H9 (cell line): Measurements from ENCODE around the gene PCGF6. TPM values are rescaled to one million over a fixed set of nuclear protein-coding genes. Genes with fewer than 3 reads are reported as not detected.

Experiments
- DNase-seq: peaks from one replicate; pipeline ENCODE4 v3.0.0-alpha.2; 2017
- H2AFZ ChIP-seq: one replicate; pipeline ENCODE4 v1.6.1; 2013; ENCODE audit warnings: mild to moderate bottlenecking, low read length, control low read depth, moderate library complexity
- H2AK5ac ChIP-seq: 2 replicates; pipeline ENCODE4 v1.6.1; 2013; ENCODE audit warnings: low read length, control low read depth, mixed read lengths; ENCODE audit not compliant: insufficient read length
- H2BK120ac ChIP-seq: one replicate; pipeline ENCODE4 v1.6.1; 2013; ENCODE audit warnings: low read depth, mild to moderate bottlenecking, low read length, control low read depth, inconsistent platforms; ENCODE audit not compliant: poor library complexity, severe bottlenecking
- H2BK12ac ChIP-seq: 2 replicates; pipeline ENCODE4 v1.6.1; 2013; ENCODE audit warnings: low read length, control low read depth, mixed read lengths, low read depth; ENCODE audit not compliant: insufficient read length
- H2BK15ac ChIP-seq: 2 replicates; pipeline ENCODE4 v1.6.1; 2013; ENCODE audit warnings: low read depth, low read length, control low read depth
- H2BK20ac ChIP-seq: one replicate; pipeline ENCODE4 v1.6.1; 2013; ENCODE audit warnings: low read depth, mild to moderate bottlenecking, low read length, control low read depth, inconsistent platforms; ENCODE audit not compliant: poor library complexity, severe bottlenecking
- H2BK5ac ChIP-seq: 2 replicates; pipeline ENCODE4 v1.6.1; 2013; ENCODE audit warnings: low read length, control low read depth, mixed read lengths; ENCODE audit not compliant: insufficient read length
- H3K14ac ChIP-seq: 2 replicates; pipeline ENCODE4 v1.6.1; 2013; ENCODE audit warnings: low read length, control low read depth; ENCODE audit not compliant: insufficient read depth
- H3K18ac ChIP-seq: 2 replicates; pipeline ENCODE4 v1.6.1; 2013; ENCODE audit warnings: low read depth, mild to moderate bottlenecking, mixed read lengths, low read length, control low read depth; ENCODE audit not compliant: insufficient read length
- H3K23ac ChIP-seq: 2 replicates; pipeline ENCODE4 v1.6.1; 2013; ENCODE audit warnings: low read length, control low read depth, mixed read lengths, low read depth; ENCODE audit not compliant: insufficient read length
- H3K23me2 ChIP-seq: 2 replicates; pipeline ENCODE4 v1.6.1; 2013; ENCODE audit warnings: low read depth, mild to moderate bottlenecking, mixed read lengths, low read length, control low read depth; ENCODE audit not compliant: insufficient read length, poor library complexity, severe bottlenecking
- H3K27ac ChIP-seq: 2 replicates; pipeline ENCODE4 v1.5.1; 2013; ENCODE audit warnings: low read length, control low read depth, mixed read lengths, low read depth; ENCODE audit not compliant: insufficient read length
- H3K27me3 ChIP-seq: 2 replicates; pipeline ENCODE4 v1.6.1; 2013; ENCODE audit warnings: low read length, control low read depth, inconsistent platforms; ENCODE audit not compliant: insufficient read depth
- H3K4ac ChIP-seq: 2 replicates; pipeline ENCODE4 v1.6.1; 2013; ENCODE audit warnings: low read depth, mild to moderate bottlenecking, control low read depth, inconsistent platforms, low read length, moderate library complexity
- H3K4me1 ChIP-seq: 2 replicates; pipeline ENCODE4 v1.6.1; 2013; ENCODE audit warnings: low read length, control low read depth, inconsistent platforms; ENCODE audit not compliant: insufficient read depth
- H3K4me2 ChIP-seq: 2 replicates; pipeline ENCODE4 v1.6.1; 2013; ENCODE audit warnings: low read length, control low read depth, mixed read lengths; ENCODE audit not compliant: insufficient read length, insufficient read depth
- H3K56ac ChIP-seq: 2 replicates; pipeline ENCODE4 v1.6.1; 2013; ENCODE audit warnings: low read depth, mild to moderate bottlenecking, mixed read lengths, low read length, control low read depth; ENCODE audit not compliant: insufficient read length
- H3K79me1 ChIP-seq: 2 replicates; pipeline ENCODE4 v1.6.1; 2013; ENCODE audit warnings: low read depth, mild to moderate bottlenecking, moderate library complexity, low read length, control low read depth, inconsistent platforms; ENCODE audit not compliant: insufficient read depth, poor library complexity, severe bottlenecking
- H3K79me2 ChIP-seq: 2 replicates; pipeline ENCODE4 v1.6.1; 2013; ENCODE audit warnings: low read length, control low read depth, inconsistent platforms; ENCODE audit not compliant: insufficient read depth
- H3K9ac ChIP-seq: 2 replicates; pipeline ENCODE4 v1.6.1; 2013; ENCODE audit warnings: low read length, control low read depth, mixed read lengths; ENCODE audit not compliant: insufficient read length; ENCODE audit errors: extremely low read depth
- H3K9me3 ChIP-seq: one replicate; pipeline ENCODE4 v1.6.1; 2013; ENCODE audit warnings: low read depth, low read length, inconsistent platforms; ENCODE audit not compliant: control insufficient read depth
- H3T11ph ChIP-seq: one replicate; pipeline ENCODE4 v1.6.1; 2013; ENCODE audit warnings: mild to moderate bottlenecking, low read length, control low read depth, inconsistent platforms
- H4K20me1 ChIP-seq: one replicate; pipeline ENCODE4 v1.6.1; 2013; ENCODE audit not compliant: control insufficient read depth, insufficient read length, insufficient read depth
- H4K5ac ChIP-seq: 2 replicates; pipeline ENCODE4 v1.6.1; 2013; ENCODE audit warnings: low read depth, mild to moderate bottlenecking, mixed read lengths, low read length, control low read depth; ENCODE audit not compliant: insufficient read length
- H4K8ac ChIP-seq: replicated peaks from 2 replicates; pipeline ENCODE4 v1.6.1; 2013; ENCODE audit warnings: low read length, control low read depth, mixed read lengths, low read depth; ENCODE audit not compliant: insufficient read length
- H4K91ac ChIP-seq: 2 replicates; pipeline ENCODE4 v1.6.1; 2013; ENCODE audit warnings: low read depth, mild to moderate bottlenecking, moderate library complexity, mixed read lengths, low read length, control low read depth; ENCODE audit not compliant: insufficient read length
- H3K27ac Mint-ChIP-seq, 3 experiments: 2 replicates in 2 of 3; 3 replicates in 1 of 3; pipeline ENCODE4 v1.8.0; 2020 to 2021; ENCODE audit warnings: mixed read lengths in 3 of 3, mild to moderate bottlenecking in 1 of 3, moderate library complexity in 1 of 3
- H3K27me3 Mint-ChIP-seq: 2 replicates; pipeline ENCODE4 v1.8.0; 2021; ENCODE audit warnings: low read depth, mild to moderate bottlenecking, moderate library complexity, mixed read lengths
- H3K36me3 Mint-ChIP-seq, 3 experiments: 2 replicates in 2 of 3; 3 replicates in 1 of 3; pipeline ENCODE4 v1.8.0; 2020 to 2021; ENCODE audit warnings: low read depth in 3 of 3, mixed read lengths in 3 of 3; ENCODE audit not compliant: insufficient read depth in 1 of 3
- H3K4me1 Mint-ChIP-seq, 2 experiments: 2 replicates each; pipeline ENCODE4 v1.8.0; 2020; ENCODE audit warnings: mixed read lengths in 2 of 2
- H3K4me3 Mint-ChIP-seq, 2 experiments: 2 replicates in 1 of 2; 3 replicates in 1 of 2; pipeline ENCODE4 v1.8.0; 2020 to 2021; ENCODE audit warnings: mild to moderate bottlenecking in 2 of 2, mixed read lengths in 2 of 2, moderate library complexity in 1 of 2
- H3K9me3 Mint-ChIP-seq, 2 experiments: 2 replicates in 1 of 2; 3 replicates in 1 of 2; pipeline ENCODE4 v1.8.0; 2020; ENCODE audit warnings: mild to moderate bottlenecking in 2 of 2, mixed read lengths in 2 of 2, moderate library complexity in 1 of 2
- WGBS: extraction: QIAGEN DNeasy Blood & Tissue Kit; methylation state at CpG from one replicate; pipeline ENCODE4 v1.1.7; 2013; ENCODE audit warnings: missing lambda C conversion rate, low lambda C conversion rate, mixed read lengths; ENCODE audit not compliant: insufficient read length; ENCODE audit errors: extremely low coverage; 5-methylcytosine and 5-hydroxymethylcytosine counted together
- total RNA-seq: library from RNA; stranded (reverse); gene quantifications from 2 replicates; pipeline ENCODE4 v1.2.1, GENCODE V29; 2021
- TF ChIP-seq, protein P1 (sequence below): fragments of 200-600 bp; sonication (generic); conservative IDR thresholded peaks from 3 replicates; pipeline ENCODE4 v1.8.0; 2021; ENCODE audit warnings: antibody characterized with exemption, mild to moderate bottlenecking

PCGF6 gene
- total RNA-seq, 1 experiment from 2014 or later: 23.5 TPM

- Histone ChIP-seq H3K9ac (peak overlapping the region; percentile 92), H2BK12ac (no peak overlapping the region), H4K5ac (no peak overlapping the region), H4K8ac (no peak overlapping the region), H3T11ph (no peak overlapping the region), H2BK15ac (no peak overlapping the region), H3K4ac (no peak overlapping the region), H3K23ac (no peak overlapping the region), H3K27ac (no peak overlapping the region), H3K4me2 (peak overlapping the region; percentile 77), H2BK120ac (no peak overlapping the region), H3K23me2 (peaks cover 9% of the 10 kb centered on the region), H2BK20ac (no peak overlapping the region), H2AK5ac (no peak overlapping the region), H4K20me1 (no peaks in the 10 kb centered on the region), H3K27me3 (no peaks in the 10 kb centered on the region), H2BK5ac (no peak overlapping the region), H3K4me1 (no peaks in the 10 kb centered on the region; the same call in 1 of the 2 replicates), H3K79me2 (peaks cover 23% of the 10 kb centered on the region; the same call in 1 of the 2 replicates), H3K14ac (no peak overlapping the region), H3K9me3 (no peaks in the 10 kb centered on the region), H4K91ac (no peak overlapping the region), H3K18ac (no peak overlapping the region), H3K79me1 (peaks cover 8% of the 10 kb centered on the region), H2AFZ (no peak overlapping the region), H3K56ac (no peak overlapping the region)
- Mint-ChIP-seq H3K27ac (peak overlapping the region in 2 of 3 experiments; percentile 62 to 95; a peak in 3 of 7 replicates), H3K4me3 (peak overlapping the region; percentile 99), H3K36me3 (peaks cover 27 to 80% (median 64%) of the 10 kb centered on the region in 3 experiments), H3K27me3 (no peaks in the 10 kb centered on the region), H3K4me1 (peaks cover 15 to 22% of the 10 kb centered on the region in 2 experiments), H3K9me3 (no peaks in the 10 kb centered on the region; a peak in 1 of 5 replicates)
- no peak for DNase-seq
- TF ChIP-seq, protein P1, sequence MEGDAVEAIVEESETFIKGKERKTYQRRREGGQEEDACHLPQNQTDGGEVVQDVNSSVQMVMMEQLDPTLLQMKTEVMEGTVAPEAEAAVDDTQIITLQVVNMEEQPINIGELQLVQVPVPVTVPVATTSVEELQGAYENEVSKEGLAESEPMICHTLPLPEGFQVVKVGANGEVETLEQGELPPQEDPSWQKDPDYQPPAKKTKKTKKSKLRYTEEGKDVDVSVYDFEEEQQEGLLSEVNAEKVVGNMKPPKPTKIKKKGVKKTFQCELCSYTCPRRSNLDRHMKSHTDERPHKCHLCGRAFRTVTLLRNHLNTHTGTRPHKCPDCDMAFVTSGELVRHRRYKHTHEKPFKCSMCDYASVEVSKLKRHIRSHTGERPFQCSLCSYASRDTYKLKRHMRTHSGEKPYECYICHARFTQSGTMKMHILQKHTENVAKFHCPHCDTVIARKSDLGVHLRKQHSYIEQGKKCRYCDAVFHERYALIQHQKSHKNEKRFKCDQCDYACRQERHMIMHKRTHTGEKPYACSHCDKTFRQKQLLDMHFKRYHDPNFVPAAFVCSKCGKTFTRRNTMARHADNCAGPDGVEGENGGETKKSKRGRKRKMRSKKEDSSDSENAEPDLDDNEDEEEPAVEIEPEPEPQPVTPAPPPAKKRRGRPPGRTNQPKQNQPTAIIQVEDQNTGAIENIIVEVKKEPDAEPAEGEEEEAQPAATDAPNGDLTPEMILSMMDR: no peak
- no CpG with 5 or more reads among the region's 19 CpGs for WGBS
Measured at GRCh38 chr10:103397191-103397825, 46.4 kb upstream of the PCGF6 start.
